ENCODE results near the gene COA8. TPM values are rescaled to one million over a fixed set of nuclear protein-coding genes. Genes with fewer than 3 reads are reported as not detected.

The COA8 gene
- total and polyA plus RNA-seq, 2 of the 8 experiments (the other 6 are each of a cell fraction or from before 2014, with no cell fraction given) = 7.1 to 35.5 TPM

GRCh38 chr14:103613517-103613916, 50.8 kb downstream of the COA8 start:
- Histone ChIP-seq H2BK5ac (ENCODE audit: low read depth, low read length) (no peak overlapping the region), H4K20me1 (replicated peaks in 1 of 2; ENCODE audit: control insufficient read depth in 1 of 2, insufficient read depth in 2 of 2, low read length in 2 of 2) (no peaks in the 10 kb centered on the region), H3K4me3 (ENCODE audit: extremely low read depth in 1 of 4, insufficient read depth in 2 of 4, low read depth in 3 of 4, low read length in 4 of 4) (no peak overlapping the region), H3K18ac (ENCODE audit: extremely low read depth, low read length) (no peak overlapping the region), H2BK12ac (ENCODE audit: low read depth, low read length) (no peak overlapping the region), H3K27ac (ENCODE audit: low read depth, low read length) (no peak overlapping the region), H3K9ac (replicated peaks in 1 of 4; ENCODE audit: extremely low read depth in 1 of 4, low read depth in 3 of 4, low read length in 3 of 4) (no peak overlapping the region), H3K27me3 (replicated peaks in 1 of 4; ENCODE audit: control insufficient read depth in 3 of 4, extremely low read depth in 1 of 4, insufficient read depth in 3 of 4, low read length in 3 of 4) (no peaks in the 10 kb centered on the region), H2BK20ac (ENCODE audit: low read length) (no peak overlapping the region), H3K23ac (ENCODE audit: insufficient read length) (no peak overlapping the region), H2AFZ (ENCODE audit: low read length) (no peak overlapping the region), H3K4ac (replicated peaks; ENCODE audit: insufficient read length, low read depth, low read length) (no peak overlapping the region), H2BK120ac (replicated peaks; ENCODE audit: low read depth, low read length) (no peak overlapping the region), H3K36me3 (ENCODE audit: control insufficient read depth in 2 of 4, insufficient read depth in 4 of 4, low read length in 3 of 4) (no peaks in the 10 kb centered on the region), H4K91ac (replicated peaks; ENCODE audit: insufficient read length, low read length) (no peak overlapping the region), H3K4me2 (ENCODE audit: insufficient read depth in 1 of 2, low read depth in 2 of 2, low read length in 2 of 2) (no peak overlapping the region), H2AK5ac (ENCODE audit: low read depth, low read length) (no peak overlapping the region), H4K8ac (ENCODE audit: extremely low read depth, insufficient read depth, low read length) (no peak overlapping the region), H3K9me3 (ENCODE audit: insufficient read depth in 2 of 2, low read depth in 1 of 2, low read length in 1 of 2) (peaks cover 9 to 12% of the 10 kb centered on the region in 2 experiments; a peak in 3 of 4 replicates), H2BK15ac (ENCODE audit: low read length) (no peak overlapping the region), H3K4me1 (replicated peaks in 1 of 4; ENCODE audit: control insufficient read depth in 3 of 4, insufficient read depth in 4 of 4, low read length in 3 of 4) (no peaks in the 10 kb centered on the region), H3K14ac (ENCODE audit: insufficient read length) (no peak overlapping the region), H4K5ac (ENCODE audit: insufficient read length, low read depth, low read length) (no peak overlapping the region), H3K79me1 (ENCODE audit: low read depth, low read length) (no peaks in the 10 kb centered on the region), H3K56ac (replicated peaks; ENCODE audit: insufficient read length, low read depth, low read length) (no peak overlapping the region), H3K23me2 (ENCODE audit: low read depth, low read length) (no peaks in the 10 kb centered on the region), H3K79me2 (ENCODE audit: control insufficient read depth in 1 of 2, insufficient read depth in 2 of 2, low read length in 2 of 2) (no peaks in the 10 kb centered on the region)
- ChIA-PET POLR2A (ENCODE audit: partially characterized antibody) (no interaction called here), CTCF (ENCODE audit: partially characterized antibody) (interaction anchor here (0.9 kb wide), 1 partner anchor 43 kb away, joined by 3 read pairs; no protein-coding TSS in a partner anchor)
- DNase-seq (ENCODE audit: low read depth in 1 of 2, low spot score in 2 of 2) (no peak), FAIRE-seq (no peak)
- 95% methylated on average over 4 of the region's 4 CpGs; no CpG with 5 or more reads in 1 of the 2 experiments for WGBS, 2 experiments (ENCODE audit: extremely low coverage in 1 of 2, insufficient coverage in 1 of 2, insufficient read length in 1 of 2, insufficient replicate concordance in 2 of 2, low coverage in 1 of 2, low lambda C conversion rate in 2 of 2, missing lambda C conversion rate in 1 of 2)
- TF ChIP-seq CTCF (IDR thresholded peaks at IDR 0.05; ENCODE audit: control extremely low read depth in 1 of 3, insufficient read depth in 1 of 3, low read depth in 1 of 3, low read length in 3 of 3) = no peak
- no peak for TF ChIP-seq SP4 (IDR thresholded peaks at IDR 0.05; ENCODE audit: low read length)
- TF ChIP-seq, protein P1, sequence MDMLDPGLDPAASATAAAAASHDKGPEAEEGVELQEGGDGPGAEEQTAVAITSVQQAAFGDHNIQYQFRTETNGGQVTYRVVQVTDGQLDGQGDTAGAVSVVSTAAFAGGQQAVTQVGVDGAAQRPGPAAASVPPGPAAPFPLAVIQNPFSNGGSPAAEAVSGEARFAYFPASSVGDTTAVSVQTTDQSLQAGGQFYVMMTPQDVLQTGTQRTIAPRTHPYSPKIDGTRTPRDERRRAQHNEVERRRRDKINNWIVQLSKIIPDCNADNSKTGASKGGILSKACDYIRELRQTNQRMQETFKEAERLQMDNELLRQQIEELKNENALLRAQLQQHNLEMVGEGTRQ (IDR thresholded peaks at IDR 0.05; ENCODE audit: low read length) = no peak
- TF ChIP-seq NANOG (IDR thresholded peaks at IDR 0.05; ENCODE audit: insufficient read depth, low read depth, low read length, poor library complexity, severe bottlenecking) = no peak
- TF ChIP-seq HDAC6 (IDR thresholded peaks at IDR 0.05; ENCODE audit: low read depth, low read length) = no peak
- TF ChIP-seq KDM4A (IDR thresholded peaks at IDR 0.05; ENCODE audit: low read depth, low read length, severe bottlenecking) = no peak
- no peak for TF ChIP-seq CBX8 (IDR thresholded peaks at IDR 0.05; ENCODE audit: borderline replicate concordance, low read depth, low read length)

Data from H1 (cell line).